Measurements from ENCODE around the gene TMEM121.
"Not testable (repeated sequence)": the region's sequence is repeated elsewhere in the genome, so short reads cannot be mapped to it uniquely, and the experiment has no call there.

TMEM121 gene

GRCh38 chr14:105547741-105548169 lies 21.4 kb downstream of the TMEM121 start:
- H3K36me3 ChIP-seq, result no peaks in the 10 kb centered on the region
- H3K4me1 ChIP-seq, result no peaks in the 10 kb centered on the region
- H3K9me3 ChIP-seq, result peaks cover 0 to 6% (median 2%) of the 10 kb centered on the region in 3 donors
- no peak for DNase-seq
- H3K4me3 ChIP-seq, result no peak overlapping the region
- H3K27ac ChIP-seq, result no peak overlapping the region
- no peak for TF ChIP-seq CTCF (IDR thresholded peaks at IDR 0.05)
- intact Hi-C loops (cut with DNase I; ENCODE audit: low total_unique reads), result no loop called here
- peaks cover 0 to 2% of the 10 kb centered on the region in 2 donors for H3K27me3 ChIP-seq

- Histone ChIP-seq H3K9me3 (no peaks in the 10 kb centered on the region), H3K4me1 (no peaks in the 10 kb centered on the region), H3K4me3 (no peak overlapping the region), H3K36me3 (no peaks in the 10 kb centered on the region), H3K27ac (no peak overlapping the region), H3K27me3 (peaks cover 0 to 8% of the 10 kb centered on the region in 2 donors)
- no peak for DNase-seq
- intact Hi-C loops (cut with DNase I; ENCODE audit: low total_unique reads), result no loop called here
- no peak for TF ChIP-seq CTCF (IDR thresholded peaks at IDR 0.05)
Observed at GRCh38 chr14:105549481-105549880, 23.1 kb downstream of the TMEM121 start.

- intact Hi-C loops (cut with DNase I; ENCODE audit: low total_unique reads), result no loop called here
- H3K4me3 ChIP-seq, result no peak overlapping the region
- no peaks in the 10 kb centered on the region for H3K9me3 ChIP-seq
- no peak for DNase-seq
- no peaks in the 10 kb centered on the region for H3K4me1 ChIP-seq
- H3K27me3 ChIP-seq, result peaks cover 0 to 21% of the 10 kb centered on the region in 2 donors
- no peak overlapping the region for H3K27ac ChIP-seq
- H3K36me3 ChIP-seq, result no peaks in the 10 kb centered on the region
- TF ChIP-seq CTCF (IDR thresholded peaks at IDR 0.05), result no peak
Observed at GRCh38 chr14:105554022-105554421, 27.6 kb downstream of the TMEM121 start.

GRCh38 chr14:105554523-105554922 lies 28.1 kb downstream of the TMEM121 start:
- H3K4me3 ChIP-seq, result no peak overlapping the region
- DNase-seq, result no peak
- H3K27me3 ChIP-seq, result peaks cover 0 to 24% of the 10 kb centered on the region in 2 donors
- intact Hi-C loops (cut with DNase I; ENCODE audit: low total_unique reads), result no loop called here
- no peak overlapping the region for H3K27ac ChIP-seq
- TF ChIP-seq CTCF (IDR thresholded peaks at IDR 0.05), result no peak
- no peaks in the 10 kb centered on the region for H3K36me3 ChIP-seq
- H3K9me3 ChIP-seq, result no peaks in the 10 kb centered on the region
- peaks cover 0 to 4% (median 0%) of the 10 kb centered on the region in 4 donors for H3K4me1 ChIP-seq

GRCh38 chr14:105557671-105558070 lies 31.3 kb downstream of the TMEM121 start:
- H3K4me3 ChIP-seq; intact Hi-C loops (cut with DNase I; ENCODE audit: low total_unique reads); H3K9me3 ChIP-seq: not testable (repeated sequence)

DNA sequence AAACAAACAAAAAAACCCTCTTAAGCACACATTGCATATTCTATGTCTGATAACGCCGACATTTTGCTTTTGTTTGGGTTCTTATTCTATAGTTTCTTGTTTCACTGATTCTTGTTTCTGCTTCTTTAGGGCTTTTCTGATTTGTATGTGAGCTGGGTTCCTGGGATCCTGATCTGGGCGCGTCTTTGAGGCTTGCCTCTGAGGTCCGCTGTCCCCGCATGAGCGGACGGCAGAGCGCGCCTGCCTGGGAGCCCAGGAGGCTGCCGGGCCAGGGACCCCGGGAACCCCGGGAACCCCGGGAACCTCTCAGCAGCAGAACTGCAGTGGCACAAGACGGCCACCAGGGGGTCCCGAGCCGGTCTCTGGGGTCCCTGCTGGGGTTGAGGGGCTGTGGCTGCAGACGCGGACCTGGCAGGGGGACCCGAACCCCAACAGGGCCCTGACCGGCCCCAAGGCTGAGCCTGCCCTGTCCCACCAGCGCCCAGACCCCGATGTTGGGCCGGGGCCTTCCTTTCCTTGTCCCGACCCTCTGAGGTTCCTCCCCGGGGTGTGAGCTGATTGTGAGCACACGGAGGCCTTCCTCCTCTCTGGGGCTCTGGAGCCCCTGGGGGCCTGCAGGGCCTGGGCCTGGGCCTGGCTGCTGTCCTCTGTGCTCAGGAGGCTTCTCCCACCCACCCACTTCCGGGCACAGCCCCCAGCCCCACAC lies 32.2 kb downstream of the TMEM121 start:
- H3K4me1 ChIP-seq; H3K27ac ChIP-seq; DNase-seq; H3K36me3 ChIP-seq; intact Hi-C loops (cut with DNase I; ENCODE audit: low total_unique reads); H3K9me3 ChIP-seq; H3K4me3 ChIP-seq: not testable (repeated sequence)
- peak in 1 of 2 experiments; percentile 31 for TF ChIP-seq CTCF (IDR thresholded peaks at IDR 0.05)
- H3K27me3 ChIP-seq, result peaks cover 0 to 24% of the 10 kb centered on the region in 2 donors

More at GRCh38 chr14:105557671-105558070, 31.3 kb downstream of the TMEM121 start:
- H3K27ac ChIP-seq, DNase-seq, H3K36me3 ChIP-seq, H3K4me1 ChIP-seq: not testable (repeated sequence)
- peaks cover 0 to 24% of the 10 kb centered on the region in 2 donors for H3K27me3 ChIP-seq

DNA sequence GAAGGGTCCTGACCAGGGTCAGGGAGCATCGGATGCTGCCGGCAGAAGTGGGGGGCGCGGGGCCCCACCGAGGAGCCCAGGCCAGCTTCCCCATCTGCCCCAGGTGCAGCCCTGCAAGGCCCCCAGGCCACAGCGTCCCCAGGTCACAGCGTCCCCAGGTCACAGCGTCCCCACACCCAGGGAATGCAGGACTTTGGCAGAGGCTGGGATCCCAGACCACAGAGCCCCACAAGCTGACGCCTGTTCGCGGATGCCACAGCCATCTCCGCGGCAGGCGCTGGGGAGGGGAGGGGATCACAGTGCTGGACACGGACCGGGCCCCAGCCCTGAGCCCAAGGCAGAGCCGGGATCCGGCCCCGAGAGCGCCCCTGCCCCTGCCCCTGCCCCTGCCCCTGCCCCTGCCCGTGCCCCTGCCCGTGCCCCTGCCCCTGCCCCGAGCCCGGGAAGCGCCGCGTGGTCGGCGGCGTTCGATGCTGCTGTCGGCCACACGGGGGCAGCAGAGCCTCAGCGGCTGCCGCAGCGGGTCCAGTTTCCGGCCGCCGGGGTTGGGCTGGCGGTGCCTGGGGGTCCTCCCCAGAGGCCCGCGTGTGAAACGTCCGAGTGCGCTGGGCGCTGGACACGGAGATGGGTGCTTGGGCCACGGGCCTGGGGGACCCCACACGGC lies 33.1 kb downstream of the TMEM121 start:
- peaks cover 0 to 18% of the 10 kb centered on the region in 2 donors for H3K27me3 ChIP-seq
- H3K36me3 ChIP-seq; DNase-seq; H3K9me3 ChIP-seq; intact Hi-C loops (cut with DNase I; ENCODE audit: low total_unique reads); H3K27ac ChIP-seq; H3K4me1 ChIP-seq; H3K4me3 ChIP-seq: not testable (repeated sequence)

DNA sequence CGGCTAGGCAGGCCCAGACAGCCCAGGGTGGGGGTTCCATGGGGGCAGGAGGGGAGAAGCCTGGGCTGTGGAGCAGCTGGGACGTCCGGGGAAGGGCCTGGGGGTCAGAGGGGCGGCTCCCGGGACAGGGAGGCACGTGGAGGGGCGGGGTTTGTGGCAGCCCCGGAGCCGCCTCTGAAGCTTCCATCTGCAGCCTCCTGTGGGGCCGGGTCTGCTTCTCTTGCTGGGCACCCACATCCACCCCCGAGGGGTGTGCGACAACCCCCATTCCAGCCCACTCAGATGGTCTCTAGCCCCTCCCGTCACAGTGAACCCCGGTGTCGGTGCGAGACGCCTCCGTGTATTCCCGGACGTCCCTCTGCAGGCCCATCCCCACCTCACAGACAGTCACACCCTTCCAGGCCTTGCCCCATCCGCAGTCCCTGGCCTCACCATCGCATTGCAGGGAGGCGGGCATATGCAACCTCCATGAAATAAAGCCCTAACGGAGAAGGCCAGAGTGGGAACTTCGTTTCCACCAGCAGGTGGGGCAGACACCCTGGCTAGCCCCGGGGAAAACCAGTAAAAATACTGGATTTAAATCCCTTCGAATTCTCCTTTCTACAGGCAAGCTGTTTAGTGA lies 33.8 kb downstream of the TMEM121 start:
- H3K36me3 ChIP-seq; H3K9me3 ChIP-seq; DNase-seq; H3K4me1 ChIP-seq; H3K4me3 ChIP-seq; intact Hi-C loops (cut with DNase I; ENCODE audit: low total_unique reads); H3K27ac ChIP-seq: not testable (repeated sequence)
- H3K27me3 ChIP-seq, result peaks cover 0 to 17% of the 10 kb centered on the region in 2 donors

Measured in tibial artery (tissue), 4 donors.